Panc1 (cell line): ENCODE measurements around the gene HS3ST5. TPM values are rescaled to one million over a fixed set of nuclear protein-coding genes. Genes with fewer than 3 reads are reported as not detected.

Experiments used
- ATAC-seq: fragments of 200-7000 bp; cut with Tn5 transposase; 2 replicates; pipeline ENCODE4 v1.9.1; 2020; ENCODE audit warnings: mild to moderate bottlenecking, moderate library complexity
- BruUV-seq: library from RNA; stranded (reverse); fragments of 400-500 nt; replicated peaks from 2 replicates; lab custom pipeline; 2021; lab: Mats Ljungman, UMichigan
- CTCF ChIA-PET: fragments of 300-600 bp; sonication (Branson Sonifier 250); formaldehyde crosslinking; loops from one replicate; lab custom pipeline; 2022; ENCODE audit warnings: antibody characterized with exemption; lab: Charles Lee
- POLR2A ChIA-PET: fragments of 300-600 bp; sonication (Branson Sonifier 250); formaldehyde crosslinking; loops from one replicate; lab custom pipeline; 2022; ENCODE audit warnings: antibody characterized with exemption; lab: Charles Lee
- DNase-seq: peaks from one replicate; pipeline ENCODE4 v3.0.0-alpha.2; 2010; ENCODE audit warnings: low read depth, low spot score
- H3K27ac ChIP-seq: 2 replicates; pipeline ENCODE4 v1.5.1; 2011; ENCODE audit warnings: mild to moderate bottlenecking, low read length, inconsistent platforms
- H3K27me3 ChIP-seq: fragments of 200-500 bp; sonication (Bioruptor generic); 2 replicates; pipeline ENCODE4 v1.6.0; 2014; ENCODE audit warnings: low read length, inconsistent platforms; ENCODE audit not compliant: control insufficient read depth, insufficient read depth
- H3K36me3 ChIP-seq: fragments of 200-500 bp; sonication (Bioruptor generic); 2 replicates; pipeline ENCODE4 v1.5.1; 2014; ENCODE audit warnings: inconsistent platforms, mild to moderate bottlenecking, low read length, moderate library complexity; ENCODE audit not compliant: control insufficient read depth, insufficient read depth
- H3K4me1 ChIP-seq: 2 replicates; pipeline ENCODE4 v1.5.1; 2011; ENCODE audit warnings: inconsistent platforms, mild to moderate bottlenecking, low read length, moderate library complexity; ENCODE audit not compliant: control insufficient read depth, insufficient read depth
- H3K4me3 ChIP-seq, 2 experiments: 2 replicates each; pipeline ENCODE4 v1.5.1; 2011 to 2012; ENCODE audit warnings: low read depth in 2 of 2, low read length in 2 of 2, mild to moderate bottlenecking in 2 of 2, inconsistent platforms in 1 of 2, moderate library complexity in 1 of 2
- H3K9me3 ChIP-seq: fragments of 200-500 bp; sonication (Bioruptor generic); 2 replicates; pipeline ENCODE4 v1.5.1; 2014; ENCODE audit warnings: low read depth, mild to moderate bottlenecking, inconsistent platforms, low read length, moderate library complexity; ENCODE audit not compliant: control insufficient read depth, insufficient read depth
- POLR2AphosphoS5 ChIP-seq: IDR thresholded peaks from 2 replicates; pipeline ENCODE4 v1.6.1; 2012; ENCODE audit warnings: mild to moderate bottlenecking, low read depth, low read length, moderate library complexity
- SIN3A ChIP-seq: IDR thresholded peaks from 2 replicates; pipeline ENCODE4 v1.6.1; 2012; ENCODE audit warnings: low read depth, mild to moderate bottlenecking, low read length, moderate library complexity, borderline replicate concordance; ENCODE audit not compliant: insufficient read depth
- TCF7L2 ChIP-seq: IDR thresholded peaks from 2 replicates; pipeline ENCODE4 v1.6.1; 2011; ENCODE audit warnings: mild to moderate bottlenecking, low read depth, low read length, inconsistent platforms
- in situ Hi-C: cut with HindIII; loops from 2 replicates; pipeline ENCODE4 v1.10.0; 2016; ENCODE audit warnings: low sequenced_read_pairs, low pct_unique_long_range_greater_than_20kb
- intact Hi-C: fragments of 100-400 bp; cut with micrococcal nuclease; formaldehyde crosslinking; loops from one replicate; pipeline ENCODE4 v1.10.0; 2022; ENCODE audit not compliant: unreplicated experiment
- total RNA-seq: library from RNA; stranded (reverse); gene quantifications from one replicate; pipeline ENCODE4 v1.2.1, GENCODE V29; 2021; ENCODE audit not compliant: unreplicated experiment
- TF ChIP-seq, protein P1 (sequence below): fragments of 450-650 bp; IDR thresholded peaks from 2 replicates; pipeline ENCODE4 v1.5.1; 2017; ENCODE audit warnings: mild to moderate bottlenecking
- TF ChIP-seq, protein P2 (sequence below), 2 experiments: IDR thresholded peaks; 2 replicates each; pipeline ENCODE4 v1.6.1; 2011 to 2012; ENCODE audit warnings: low read depth in 2 of 2, control low read depth in 1 of 2, low read length in 1 of 2, mild to moderate bottlenecking in 1 of 2, moderate library complexity in 1 of 2; ENCODE audit not compliant: insufficient read depth in 1 of 2

The HS3ST5 gene
- total RNA-seq, 1 experiment from 2014 or later = 0.05 TPM

DNA sequence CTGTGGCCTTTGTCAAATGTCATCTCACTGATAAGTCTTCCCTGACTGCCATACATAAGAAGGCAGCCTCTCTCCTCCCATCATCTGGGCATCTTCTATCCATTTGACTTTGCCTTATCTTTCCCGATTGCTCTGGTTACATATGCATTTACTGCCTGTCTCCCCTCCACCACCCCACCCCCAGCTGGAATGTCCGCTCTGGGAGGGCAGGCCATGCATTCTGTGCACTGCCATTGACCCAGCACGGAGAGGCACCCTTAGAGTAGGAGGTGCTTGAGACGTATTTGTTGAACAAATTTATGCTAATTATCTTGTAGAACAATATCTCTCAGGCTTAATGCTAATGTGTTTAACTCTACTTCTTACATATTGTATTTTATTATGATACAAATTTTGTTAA lies 188.0 kb downstream of the HS3ST5 start:
- ATAC-seq (no peak), DNase-seq (no peak)
- Histone ChIP-seq H3K4me1 (no peaks in the 10 kb centered on the region), H3K4me3 (no peak overlapping the region), H3K27ac (no peak overlapping the region), H3K36me3 (no peaks in the 10 kb centered on the region), H3K27me3 (no peaks in the 10 kb centered on the region), H3K9me3 (no peaks in the 10 kb centered on the region)
- in situ Hi-C loops (loop anchor here (10.0 kb wide), 1 partner anchor 60 kb away; no protein-coding TSS in a partner anchor), intact Hi-C loops (no loop called here)
- ChIA-PET CTCF (no interaction called here), POLR2A (no interaction called here)
- TF ChIP-seq POLR2AphosphoS5 (no peak), SIN3A (no peak), TCF7L2 (no peak)
- TF ChIP-seq, protein P1, sequence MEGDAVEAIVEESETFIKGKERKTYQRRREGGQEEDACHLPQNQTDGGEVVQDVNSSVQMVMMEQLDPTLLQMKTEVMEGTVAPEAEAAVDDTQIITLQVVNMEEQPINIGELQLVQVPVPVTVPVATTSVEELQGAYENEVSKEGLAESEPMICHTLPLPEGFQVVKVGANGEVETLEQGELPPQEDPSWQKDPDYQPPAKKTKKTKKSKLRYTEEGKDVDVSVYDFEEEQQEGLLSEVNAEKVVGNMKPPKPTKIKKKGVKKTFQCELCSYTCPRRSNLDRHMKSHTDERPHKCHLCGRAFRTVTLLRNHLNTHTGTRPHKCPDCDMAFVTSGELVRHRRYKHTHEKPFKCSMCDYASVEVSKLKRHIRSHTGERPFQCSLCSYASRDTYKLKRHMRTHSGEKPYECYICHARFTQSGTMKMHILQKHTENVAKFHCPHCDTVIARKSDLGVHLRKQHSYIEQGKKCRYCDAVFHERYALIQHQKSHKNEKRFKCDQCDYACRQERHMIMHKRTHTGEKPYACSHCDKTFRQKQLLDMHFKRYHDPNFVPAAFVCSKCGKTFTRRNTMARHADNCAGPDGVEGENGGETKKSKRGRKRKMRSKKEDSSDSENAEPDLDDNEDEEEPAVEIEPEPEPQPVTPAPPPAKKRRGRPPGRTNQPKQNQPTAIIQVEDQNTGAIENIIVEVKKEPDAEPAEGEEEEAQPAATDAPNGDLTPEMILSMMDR = no peak
- TF ChIP-seq, protein P2, sequence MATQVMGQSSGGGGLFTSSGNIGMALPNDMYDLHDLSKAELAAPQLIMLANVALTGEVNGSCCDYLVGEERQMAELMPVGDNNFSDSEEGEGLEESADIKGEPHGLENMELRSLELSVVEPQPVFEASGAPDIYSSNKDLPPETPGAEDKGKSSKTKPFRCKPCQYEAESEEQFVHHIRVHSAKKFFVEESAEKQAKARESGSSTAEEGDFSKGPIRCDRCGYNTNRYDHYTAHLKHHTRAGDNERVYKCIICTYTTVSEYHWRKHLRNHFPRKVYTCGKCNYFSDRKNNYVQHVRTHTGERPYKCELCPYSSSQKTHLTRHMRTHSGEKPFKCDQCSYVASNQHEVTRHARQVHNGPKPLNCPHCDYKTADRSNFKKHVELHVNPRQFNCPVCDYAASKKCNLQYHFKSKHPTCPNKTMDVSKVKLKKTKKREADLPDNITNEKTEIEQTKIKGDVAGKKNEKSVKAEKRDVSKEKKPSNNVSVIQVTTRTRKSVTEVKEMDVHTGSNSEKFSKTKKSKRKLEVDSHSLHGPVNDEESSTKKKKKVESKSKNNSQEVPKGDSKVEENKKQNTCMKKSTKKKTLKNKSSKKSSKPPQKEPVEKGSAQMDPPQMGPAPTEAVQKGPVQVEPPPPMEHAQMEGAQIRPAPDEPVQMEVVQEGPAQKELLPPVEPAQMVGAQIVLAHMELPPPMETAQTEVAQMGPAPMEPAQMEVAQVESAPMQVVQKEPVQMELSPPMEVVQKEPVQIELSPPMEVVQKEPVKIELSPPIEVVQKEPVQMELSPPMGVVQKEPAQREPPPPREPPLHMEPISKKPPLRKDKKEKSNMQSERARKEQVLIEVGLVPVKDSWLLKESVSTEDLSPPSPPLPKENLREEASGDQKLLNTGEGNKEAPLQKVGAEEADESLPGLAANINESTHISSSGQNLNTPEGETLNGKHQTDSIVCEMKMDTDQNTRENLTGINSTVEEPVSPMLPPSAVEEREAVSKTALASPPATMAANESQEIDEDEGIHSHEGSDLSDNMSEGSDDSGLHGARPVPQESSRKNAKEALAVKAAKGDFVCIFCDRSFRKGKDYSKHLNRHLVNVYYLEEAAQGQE (IDR thresholded peaks at IDR 0.05; ENCODE audit: insufficient read depth in 1 of 2, low read depth in 2 of 2, low read length in 1 of 2) = no peak
- BruUV-seq = no TSS peak

DNA sequence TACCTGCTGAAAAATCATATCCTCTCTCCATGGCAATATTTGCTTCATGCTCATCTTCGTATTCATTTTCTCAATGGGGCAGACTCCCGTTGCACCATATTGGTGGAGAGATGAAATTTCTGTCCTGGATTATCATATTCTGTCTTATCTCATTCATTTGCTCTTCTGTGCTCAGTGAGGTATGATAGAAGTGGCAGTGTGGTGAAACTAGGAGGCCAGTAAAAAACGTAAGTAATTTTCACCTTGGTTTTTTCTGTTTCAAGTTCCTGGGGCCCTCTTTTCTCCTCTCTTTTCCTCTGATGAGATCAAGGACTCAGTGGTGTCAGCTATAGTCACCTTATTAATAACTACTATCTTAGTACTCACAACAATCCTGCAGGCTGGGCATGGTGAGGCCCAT lies 189.4 kb downstream of the HS3ST5 start:
- POLR2A ChIA-PET = no interaction called here
- no peaks in the 10 kb centered on the region for H3K27me3 ChIP-seq
- no peaks in the 10 kb centered on the region for H3K9me3 ChIP-seq
- TF ChIP-seq, protein P1 = no peak
- TF ChIP-seq, protein P2 (IDR thresholded peaks at IDR 0.05; ENCODE audit: insufficient read depth in 1 of 2, low read depth in 2 of 2, low read length in 1 of 2) = no peak
- TF ChIP-seq TCF7L2 (no peak), POLR2AphosphoS5 (no peak), SIN3A (no peak)
- no peaks in the 10 kb centered on the region for H3K4me1 ChIP-seq
- DNase-seq (no peak), ATAC-seq (no peak)
- CTCF ChIA-PET = no interaction called here
- in situ Hi-C loops = loop anchor here (10.0 kb wide), 1 partner anchor 61 kb away; no protein-coding TSS in a partner anchor
- intact Hi-C loops = no loop called here
- BruUV-seq = no TSS peak
- no peak overlapping the region for H3K4me3 ChIP-seq
- H3K36me3 ChIP-seq = no peaks in the 10 kb centered on the region
- no peak overlapping the region for H3K27ac ChIP-seq
